ENCODE data around the gene RNF181. TPM values are rescaled to one million over a fixed set of nuclear protein-coding genes. Genes with fewer than 3 reads are reported as not detected.

The RNF181 gene
- total and polyA plus RNA-seq, 2 of the 13 experiments (the other 11 are each of a cell fraction or from before 2014, with no cell fraction given) = 224 to 578 TPM

DNA sequence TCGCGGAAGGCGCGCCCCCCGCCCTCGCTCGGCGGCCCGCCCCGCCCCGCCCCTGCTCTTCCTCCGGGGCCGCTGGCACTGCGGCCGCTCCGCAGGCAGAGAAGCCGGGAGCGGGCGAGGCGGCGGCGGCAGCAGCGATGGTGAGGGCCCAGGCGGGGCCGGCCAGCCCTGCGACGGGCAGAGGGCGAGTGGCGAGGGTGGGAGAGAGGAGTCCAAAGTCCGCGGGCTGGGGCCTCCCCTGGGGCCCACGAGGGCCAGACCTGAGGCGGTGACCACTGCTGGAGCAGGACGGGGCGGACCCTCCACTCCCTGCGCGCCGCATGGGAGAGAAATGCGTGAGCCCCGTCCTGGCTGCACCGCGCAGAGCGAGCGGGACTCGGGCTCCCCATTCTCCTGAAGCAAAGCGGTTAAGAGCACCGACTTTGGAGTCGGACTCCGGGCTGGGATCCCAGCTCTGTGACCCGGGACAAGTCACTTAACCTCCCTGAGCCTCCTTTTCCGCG lies 11.1 kb upstream of the RNF181 start, which contains the start of gene VAMP5 (continued):
- TF ChIP-seq MLX (CRISPR knock-in tag; IDR thresholded peaks at IDR 0.05) = peak; percentile 70; the same call in 1 of the 2 replicates
- TF ChIP-seq, protein P1, sequence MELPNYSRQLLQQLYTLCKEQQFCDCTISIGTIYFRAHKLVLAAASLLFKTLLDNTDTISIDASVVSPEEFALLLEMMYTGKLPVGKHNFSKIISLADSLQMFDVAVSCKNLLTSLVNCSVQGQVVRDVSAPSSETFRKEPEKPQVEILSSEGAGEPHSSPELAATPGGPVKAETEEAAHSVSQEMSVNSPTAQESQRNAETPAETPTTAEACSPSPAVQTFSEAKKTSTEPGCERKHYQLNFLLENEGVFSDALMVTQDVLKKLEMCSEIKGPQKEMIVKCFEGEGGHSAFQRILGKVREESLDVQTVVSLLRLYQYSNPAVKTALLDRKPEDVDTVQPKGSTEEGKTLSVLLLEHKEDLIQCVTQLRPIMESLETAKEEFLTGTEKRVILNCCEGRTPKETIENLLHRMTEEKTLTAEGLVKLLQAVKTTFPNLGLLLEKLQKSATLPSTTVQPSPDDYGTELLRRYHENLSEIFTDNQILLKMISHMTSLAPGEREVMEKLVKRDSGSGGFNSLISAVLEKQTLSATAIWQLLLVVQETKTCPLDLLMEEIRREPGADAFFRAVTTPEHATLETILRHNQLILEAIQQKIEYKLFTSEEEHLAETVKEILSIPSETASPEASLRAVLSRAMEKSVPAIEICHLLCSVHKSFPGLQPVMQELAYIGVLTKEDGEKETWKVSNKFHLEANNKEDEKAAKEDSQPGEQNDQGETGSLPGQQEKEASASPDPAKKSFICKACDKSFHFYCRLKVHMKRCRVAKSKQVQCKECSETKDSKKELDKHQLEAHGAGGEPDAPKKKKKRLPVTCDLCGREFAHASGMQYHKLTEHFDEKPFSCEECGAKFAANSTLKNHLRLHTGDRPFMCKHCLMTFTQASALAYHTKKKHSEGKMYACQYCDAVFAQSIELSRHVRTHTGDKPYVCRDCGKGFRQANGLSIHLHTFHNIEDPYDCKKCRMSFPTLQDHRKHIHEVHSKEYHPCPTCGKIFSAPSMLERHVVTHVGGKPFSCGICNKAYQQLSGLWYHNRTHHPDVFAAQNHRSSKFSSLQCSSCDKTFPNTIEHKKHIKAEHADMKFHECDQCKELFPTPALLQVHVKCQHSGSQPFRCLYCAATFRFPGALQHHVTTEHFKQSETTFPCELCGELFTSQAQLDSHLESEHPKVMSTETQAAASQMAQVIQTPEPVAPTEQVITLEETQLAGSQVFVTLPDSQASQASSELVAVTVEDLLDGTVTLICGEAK (IDR thresholded peaks at IDR 0.05) = no peak
- TF ChIP-seq, protein P1 (CRISPR knock-in tag; IDR thresholded peaks at IDR 0.05) = peak; percentile 63
- TF ChIP-seq ZNF24 (IDR thresholded peaks at IDR 0.05) = no peak
- TF ChIP-seq ZNF850 (CRISPR knock-in tag; conservative IDR thresholded peaks at IDR 0.05) = no peak
- peak; percentile 37; the same call in 1 of the 2 replicates for TF ChIP-seq NFYB (CRISPR knock-in tag; IDR thresholded peaks at IDR 0.05)
- no peak for TF ChIP-seq ATRX (CRISPR knock-in tag; IDR thresholded peaks at IDR 0.05; ENCODE audit: borderline replicate concordance)
- TF ChIP-seq EP300 (IDR thresholded peaks at IDR 0.05; ENCODE audit: low read depth in 2 of 2, low read length in 2 of 2) = peak in 1 of 2 experiments; percentile 82; a peak in 2 of 4 replicates
- peak; percentile 48; the same call in 1 of the 2 replicates for TF ChIP-seq EP300 (CRISPR knock-in tag; IDR thresholded peaks at IDR 0.05; ENCODE audit: borderline replicate concordance)
- 0 out of 2 replicates have a peak, but pooled peaks have one; percentile 1 for TF ChIP-seq ZBTB8A (CRISPR knock-in tag; IDR thresholded peaks at IDR 0.05; ENCODE audit: borderline replicate concordance, low read depth)
- peak; percentile 93 for TF ChIP-seq ZFY (CRISPR knock-in tag; IDR thresholded peaks at IDR 0.05)
- TF ChIP-seq, protein P2, sequence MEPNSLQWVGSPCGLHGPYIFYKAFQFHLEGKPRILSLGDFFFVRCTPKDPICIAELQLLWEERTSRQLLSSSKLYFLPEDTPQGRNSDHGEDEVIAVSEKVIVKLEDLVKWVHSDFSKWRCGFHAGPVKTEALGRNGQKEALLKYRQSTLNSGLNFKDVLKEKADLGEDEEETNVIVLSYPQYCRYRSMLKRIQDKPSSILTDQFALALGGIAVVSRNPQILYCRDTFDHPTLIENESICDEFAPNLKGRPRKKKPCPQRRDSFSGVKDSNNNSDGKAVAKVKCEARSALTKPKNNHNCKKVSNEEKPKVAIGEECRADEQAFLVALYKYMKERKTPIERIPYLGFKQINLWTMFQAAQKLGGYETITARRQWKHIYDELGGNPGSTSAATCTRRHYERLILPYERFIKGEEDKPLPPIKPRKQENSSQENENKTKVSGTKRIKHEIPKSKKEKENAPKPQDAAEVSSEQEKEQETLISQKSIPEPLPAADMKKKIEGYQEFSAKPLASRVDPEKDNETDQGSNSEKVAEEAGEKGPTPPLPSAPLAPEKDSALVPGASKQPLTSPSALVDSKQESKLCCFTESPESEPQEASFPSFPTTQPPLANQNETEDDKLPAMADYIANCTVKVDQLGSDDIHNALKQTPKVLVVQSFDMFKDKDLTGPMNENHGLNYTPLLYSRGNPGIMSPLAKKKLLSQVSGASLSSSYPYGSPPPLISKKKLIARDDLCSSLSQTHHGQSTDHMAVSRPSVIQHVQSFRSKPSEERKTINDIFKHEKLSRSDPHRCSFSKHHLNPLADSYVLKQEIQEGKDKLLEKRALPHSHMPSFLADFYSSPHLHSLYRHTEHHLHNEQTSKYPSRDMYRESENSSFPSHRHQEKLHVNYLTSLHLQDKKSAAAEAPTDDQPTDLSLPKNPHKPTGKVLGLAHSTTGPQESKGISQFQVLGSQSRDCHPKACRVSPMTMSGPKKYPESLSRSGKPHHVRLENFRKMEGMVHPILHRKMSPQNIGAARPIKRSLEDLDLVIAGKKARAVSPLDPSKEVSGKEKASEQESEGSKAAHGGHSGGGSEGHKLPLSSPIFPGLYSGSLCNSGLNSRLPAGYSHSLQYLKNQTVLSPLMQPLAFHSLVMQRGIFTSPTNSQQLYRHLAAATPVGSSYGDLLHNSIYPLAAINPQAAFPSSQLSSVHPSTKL (CRISPR knock-in tag; IDR thresholded peaks at IDR 0.05) = peak; percentile 83
- TF ChIP-seq PRDM4 (CRISPR knock-in tag; IDR thresholded peaks at IDR 0.05; ENCODE audit: borderline replicate concordance) = peak; percentile 69; the same call in 1 of the 2 replicates
- TF ChIP-seq TAF1 (CRISPR knock-in tag; IDR thresholded peaks at IDR 0.05) = peak; percentile 90
